OCI-M2 (cell line): Measurements from ENCODE around the gene REEP3.

ENCODE experiments used
- DNase-seq: peaks from one replicate; lab custom pipeline; 2025; ENCODE audit not compliant: unreplicated experiment; lab: John Stamatoyannopoulos, UW

The REEP3 gene

DNA sequence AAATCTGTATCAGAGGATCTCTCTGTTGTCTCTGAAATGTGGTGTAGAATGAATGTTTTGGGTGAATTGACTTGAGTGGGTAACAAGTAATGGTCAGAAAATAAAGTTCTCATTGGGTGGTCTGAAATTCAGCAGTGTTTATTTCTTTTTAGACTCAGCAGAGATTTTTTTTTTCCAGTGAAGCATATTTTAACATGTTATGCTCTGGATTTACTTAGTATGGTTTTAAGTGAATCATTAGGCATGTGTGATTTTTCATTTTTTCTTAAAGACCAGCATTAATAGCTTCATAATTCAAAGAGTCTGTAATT is 63.5 kb downstream of the REEP3 start:
- no peak for DNase-seq

DNA sequence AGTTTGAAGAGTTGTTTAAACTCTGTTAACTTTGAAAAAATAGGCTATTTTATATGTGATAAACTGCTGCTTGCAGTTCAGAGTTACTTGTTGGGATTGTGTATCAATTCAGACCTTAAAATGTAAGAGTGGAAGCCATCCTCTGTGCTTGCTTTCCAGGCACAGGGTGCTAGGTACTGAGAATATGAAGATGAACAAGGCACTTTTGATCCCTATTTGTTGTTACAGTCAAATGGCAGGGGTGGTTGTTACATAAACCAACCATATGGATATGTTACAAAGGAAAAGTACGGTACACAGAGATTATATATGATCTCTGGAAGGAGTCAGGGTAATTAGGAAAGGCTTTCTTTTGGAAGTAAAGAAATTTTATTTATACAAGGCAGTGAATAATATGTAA is 63.8 kb downstream of the REEP3 start:
- no peak for DNase-seq

DNA sequence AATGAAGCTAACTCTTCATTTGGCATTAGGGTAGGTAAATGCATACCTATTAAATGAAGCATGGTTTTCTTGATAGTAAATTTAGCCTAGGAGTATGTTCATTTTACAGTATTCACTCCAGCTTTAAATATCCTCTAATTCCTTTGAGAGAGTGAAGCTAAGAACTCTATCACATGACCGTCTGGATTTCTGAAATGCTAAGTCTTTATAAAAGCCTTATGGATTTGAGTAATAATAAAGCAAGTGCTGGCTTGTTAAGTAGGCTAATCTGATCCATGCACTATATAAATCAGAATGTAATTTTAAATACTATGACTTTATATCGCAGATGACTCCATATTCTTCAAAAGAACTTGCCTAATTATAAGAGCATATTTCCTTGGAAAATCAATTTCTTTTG is 64.8 kb downstream of the REEP3 start:
- DNase-seq, result no peak

DNA sequence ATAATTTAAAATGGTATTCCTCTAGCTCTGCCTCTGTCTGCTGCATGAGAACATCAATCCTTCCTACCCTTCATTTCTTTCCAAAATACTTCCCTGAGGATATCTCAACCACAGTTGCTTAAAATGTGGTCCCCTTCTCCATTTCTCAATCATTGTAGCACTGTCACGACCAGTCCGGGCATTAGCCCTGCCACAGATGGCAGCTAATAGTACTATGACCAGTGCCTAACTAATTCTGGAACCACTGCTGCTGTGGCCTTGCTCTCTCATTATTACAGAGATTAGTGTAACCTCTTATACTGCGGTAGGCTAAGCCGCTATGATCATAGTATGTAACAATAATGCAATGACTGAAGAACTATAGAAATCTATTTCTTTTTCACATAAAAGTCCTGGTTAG is 66.0 kb downstream of the REEP3 start:
- DNase-seq, result no peak

DNA sequence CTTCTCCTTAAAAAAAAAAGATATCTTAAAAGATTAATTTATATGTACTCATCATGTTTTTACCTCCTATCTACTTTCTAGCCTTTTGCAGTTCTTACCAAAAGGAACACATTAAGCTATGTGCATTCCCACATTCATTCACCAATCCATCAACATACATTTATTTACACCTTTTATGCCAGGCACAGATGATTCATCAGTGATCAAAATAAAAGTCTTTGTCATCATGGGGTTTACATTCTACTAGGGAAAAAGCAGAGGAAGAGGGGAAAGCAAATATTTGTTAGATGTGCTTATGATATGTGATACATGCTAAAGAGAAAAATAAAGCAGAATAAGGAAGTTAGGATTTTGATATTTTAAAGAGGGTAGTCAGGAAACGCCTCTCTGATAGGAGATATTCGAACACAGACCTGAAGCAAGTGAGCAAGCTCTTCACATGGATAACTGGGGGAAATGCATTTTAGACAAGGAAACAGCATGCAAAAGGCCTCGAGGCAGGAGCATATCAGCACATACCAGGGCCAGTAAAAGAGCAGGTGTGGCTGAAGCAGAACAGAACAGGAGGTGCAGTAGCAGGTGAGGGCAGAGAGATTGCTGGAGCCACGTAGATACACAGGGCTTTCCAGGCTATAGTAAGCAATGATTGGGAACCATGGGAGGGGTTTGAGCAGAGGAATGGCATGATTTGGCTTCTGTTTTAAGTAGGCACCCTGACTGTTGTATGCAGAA is 67.4 kb downstream of the REEP3 start:
- DNase-seq, result no peak

DNA sequence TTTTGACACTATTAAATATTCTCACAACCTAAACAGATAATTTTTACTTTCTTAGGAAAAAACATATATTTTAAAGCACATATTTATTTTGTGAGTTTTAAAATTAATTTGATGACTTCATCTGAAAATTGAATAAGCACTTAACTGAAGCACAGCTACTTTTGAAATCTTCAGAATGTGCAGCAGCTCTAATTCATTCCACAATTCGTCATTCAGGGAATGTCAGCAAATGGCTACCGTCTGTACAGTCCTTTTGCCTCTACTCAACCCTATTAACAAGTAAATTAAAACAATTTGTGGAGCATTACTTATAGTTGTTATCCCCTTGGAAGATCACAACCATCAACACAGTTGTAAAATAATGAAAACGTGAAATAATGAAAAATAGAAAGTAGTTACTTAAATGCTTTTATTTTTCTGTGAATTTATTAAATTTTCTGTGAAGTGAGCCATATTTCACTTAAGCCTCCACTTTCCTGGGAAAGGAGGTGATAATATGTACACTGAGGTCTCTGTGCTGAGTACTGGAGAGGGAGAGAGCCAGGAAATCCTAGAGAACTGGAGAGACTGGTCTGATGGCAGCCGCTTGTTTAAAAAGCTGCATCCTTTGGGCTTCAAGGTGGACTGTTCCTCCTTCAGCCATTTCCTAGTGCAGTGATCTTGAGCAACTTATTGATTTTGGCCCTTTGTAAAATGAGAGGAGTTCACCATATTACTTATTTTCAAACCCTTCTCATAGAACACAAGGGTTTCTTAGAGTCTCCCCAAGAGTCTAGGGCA is 70.6 kb downstream of the REEP3 start:
- DNase-seq, result no peak

DNA sequence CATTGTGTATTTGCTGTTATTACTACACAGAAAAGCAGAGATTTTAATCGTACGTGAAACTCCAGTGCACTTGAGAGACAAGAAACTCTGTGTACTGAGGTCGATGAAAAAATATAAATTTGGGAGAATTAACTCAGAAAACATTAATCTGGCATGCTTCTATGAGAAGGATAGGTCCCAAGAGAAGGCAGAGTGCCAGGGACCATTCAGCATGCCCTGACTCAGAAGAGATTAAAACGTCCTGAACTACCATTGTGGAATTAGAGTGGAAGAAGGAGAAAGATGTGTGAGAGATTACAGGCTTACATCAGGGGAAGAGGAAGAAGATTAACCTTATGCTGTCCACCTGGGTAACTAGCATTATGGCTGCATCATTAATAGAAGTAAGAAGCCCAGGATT is 72.4 kb downstream of the REEP3 start:
- DNase-seq, result no peak

DNA sequence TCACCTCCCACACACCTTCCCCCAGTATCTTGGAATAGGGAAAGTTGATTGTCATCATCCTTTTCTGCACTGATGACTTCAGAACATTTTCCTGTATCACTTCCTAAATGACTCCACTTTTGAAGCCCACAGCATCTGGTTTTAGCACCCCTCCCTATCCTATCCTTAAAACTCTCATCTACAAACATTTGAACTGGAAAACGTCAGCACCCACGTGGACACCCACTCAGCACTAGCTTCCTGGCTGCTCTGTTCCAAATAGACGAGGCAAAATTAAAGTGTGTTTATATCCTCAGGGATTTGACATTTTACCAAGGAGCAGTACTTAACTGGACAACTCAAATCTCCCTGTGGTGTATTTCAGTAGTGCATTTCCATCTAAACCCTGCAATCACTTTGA is 73.9 kb downstream of the REEP3 start:
- no peak for DNase-seq

DNA sequence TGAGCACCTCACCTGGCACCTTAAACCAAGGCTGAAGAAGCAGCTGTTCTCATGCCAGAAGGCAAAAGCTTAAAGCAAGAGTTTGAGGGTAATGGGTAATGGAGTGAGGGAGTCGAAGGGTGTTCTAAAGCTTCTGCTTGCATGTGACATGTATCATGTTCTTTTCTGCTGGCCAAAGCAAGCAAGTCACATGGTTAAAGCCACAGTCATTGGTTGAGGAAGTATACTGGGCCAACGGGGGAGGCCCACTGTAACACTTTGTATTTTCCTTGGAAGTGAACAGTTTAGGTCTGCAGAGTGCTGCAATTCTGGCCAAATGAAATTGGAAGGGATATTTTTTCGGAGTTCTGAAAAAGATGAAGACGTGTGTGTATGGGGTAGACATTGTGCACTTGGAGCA is 75.7 kb downstream of the REEP3 start:
- no peak for DNase-seq

DNA sequence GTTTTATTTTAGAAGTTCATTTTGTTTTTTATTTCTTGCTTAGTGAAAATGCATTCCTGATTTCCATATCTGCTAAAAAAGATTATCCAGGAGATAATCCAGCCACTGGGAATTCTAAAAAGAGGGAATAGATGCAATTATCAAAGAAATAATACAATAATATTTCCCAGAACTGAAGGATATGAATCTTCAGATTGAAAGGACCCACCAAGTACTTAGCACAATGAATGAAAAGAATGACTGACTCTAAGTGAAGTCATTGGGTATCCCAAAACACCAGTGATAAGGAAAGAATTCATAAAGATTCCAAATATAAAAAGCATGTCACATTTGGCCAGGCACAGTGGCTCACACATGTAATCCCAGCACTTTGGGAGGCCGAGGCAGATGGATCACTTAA is 79.3 kb downstream of the REEP3 start:
- DNase-seq, result no peak

DNA sequence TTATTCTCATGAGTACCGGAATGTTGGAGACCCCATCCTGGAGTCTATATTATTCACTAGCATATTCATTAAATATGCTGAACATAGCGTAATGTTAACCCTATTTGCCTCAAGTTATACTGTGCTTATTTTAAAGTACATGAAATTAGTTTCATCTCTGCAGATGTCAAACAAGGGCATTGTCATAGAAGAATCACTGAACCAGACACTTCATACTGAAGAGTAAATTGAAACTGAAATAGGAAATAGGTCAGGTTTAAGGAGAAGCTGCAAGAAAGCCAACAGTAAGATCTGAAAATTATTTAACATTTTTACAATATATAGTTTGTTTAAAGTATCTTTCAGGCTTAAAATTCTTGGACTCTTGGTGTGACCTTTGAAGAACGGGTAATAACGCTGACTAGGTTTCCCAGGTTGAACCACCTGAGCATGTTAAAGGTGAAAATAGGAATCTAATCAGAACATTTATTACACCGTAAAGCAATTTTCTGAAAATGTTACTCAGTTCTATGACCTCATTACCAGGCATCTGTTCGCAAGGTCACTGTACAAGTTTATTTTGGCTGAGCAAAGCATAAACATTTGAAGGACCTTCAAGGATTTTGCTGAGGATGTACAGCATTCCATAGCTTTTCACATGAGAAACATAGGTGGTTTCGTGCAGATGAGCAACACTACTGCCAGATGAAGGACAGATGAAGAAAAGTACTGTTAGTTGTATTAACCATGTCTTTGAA is 82.7 kb downstream of the REEP3 start:
- no peak for DNase-seq

DNA sequence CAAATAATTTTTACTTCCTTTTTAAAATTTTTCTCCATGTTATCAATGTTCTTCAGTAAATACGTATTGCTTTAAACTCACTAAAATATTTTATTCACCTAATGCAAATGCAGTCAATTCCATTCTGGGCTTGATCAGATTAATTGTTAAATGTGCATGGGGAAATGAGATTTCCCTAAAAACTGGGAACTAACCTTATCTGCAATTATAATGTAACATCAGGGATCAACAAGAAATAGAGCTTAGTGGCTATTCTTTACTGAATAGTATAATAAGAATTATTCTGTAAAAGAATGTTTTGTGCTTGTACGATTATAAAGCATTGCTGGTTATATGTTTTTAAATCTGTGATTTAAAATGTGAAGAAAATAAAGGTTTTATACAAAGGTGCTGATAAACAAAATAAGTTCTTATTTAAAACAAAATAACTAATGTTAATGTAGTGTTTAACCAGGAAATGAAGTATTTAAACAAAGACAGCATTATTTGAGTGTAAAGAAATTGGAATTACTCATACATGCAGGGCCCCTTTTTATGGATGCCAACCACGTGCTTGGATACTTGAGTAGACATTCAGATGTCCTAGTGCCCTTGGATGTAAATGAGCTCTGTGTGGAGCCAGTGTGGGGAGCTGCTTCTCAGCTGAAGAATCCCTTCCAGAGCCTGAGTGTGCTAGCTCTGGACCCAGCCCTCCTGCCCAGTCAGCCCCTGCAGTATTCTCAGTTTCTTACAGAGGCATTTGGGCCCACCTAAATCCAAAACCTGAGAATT is 84.2 kb downstream of the REEP3 start:
- no peak for DNase-seq

DNA sequence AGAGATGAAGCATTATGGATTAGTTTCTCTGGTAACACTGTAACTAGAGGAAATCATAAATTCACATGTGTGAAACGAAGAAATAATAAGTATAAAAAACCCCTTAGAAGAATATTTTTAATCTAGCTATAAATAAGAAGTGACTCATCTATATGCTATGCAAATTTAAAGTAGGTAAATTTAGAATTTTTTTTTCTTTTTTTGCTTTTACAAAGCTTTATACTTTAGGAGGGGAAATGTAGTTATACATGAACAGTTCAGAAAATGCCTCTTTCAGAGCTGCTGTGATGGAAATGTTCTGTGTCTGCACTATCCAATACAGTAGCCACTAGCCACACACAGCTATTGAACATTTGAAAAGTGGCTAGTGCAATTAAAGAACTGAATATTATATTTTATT is 87.3 kb downstream of the REEP3 start:
- no peak for DNase-seq

DNA sequence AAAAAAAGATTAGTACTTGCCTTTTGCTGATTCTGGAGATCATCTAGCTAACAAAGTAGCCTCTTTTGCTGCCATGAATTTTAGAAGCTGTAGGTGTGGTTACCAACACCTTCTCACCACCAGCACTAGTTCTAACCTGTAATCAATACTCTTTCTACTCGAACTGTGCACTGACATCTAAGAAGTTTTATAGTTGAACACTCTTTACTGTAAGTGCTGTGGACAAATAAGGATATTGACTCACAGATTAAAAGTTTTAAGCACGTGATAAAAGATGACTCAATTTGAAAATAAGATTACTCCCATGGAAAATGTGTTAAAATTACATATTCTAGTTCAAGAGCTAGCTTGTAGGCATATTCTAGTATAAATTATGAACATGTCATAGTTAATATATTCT is 89.9 kb downstream of the REEP3 start:
- no peak for DNase-seq

DNA sequence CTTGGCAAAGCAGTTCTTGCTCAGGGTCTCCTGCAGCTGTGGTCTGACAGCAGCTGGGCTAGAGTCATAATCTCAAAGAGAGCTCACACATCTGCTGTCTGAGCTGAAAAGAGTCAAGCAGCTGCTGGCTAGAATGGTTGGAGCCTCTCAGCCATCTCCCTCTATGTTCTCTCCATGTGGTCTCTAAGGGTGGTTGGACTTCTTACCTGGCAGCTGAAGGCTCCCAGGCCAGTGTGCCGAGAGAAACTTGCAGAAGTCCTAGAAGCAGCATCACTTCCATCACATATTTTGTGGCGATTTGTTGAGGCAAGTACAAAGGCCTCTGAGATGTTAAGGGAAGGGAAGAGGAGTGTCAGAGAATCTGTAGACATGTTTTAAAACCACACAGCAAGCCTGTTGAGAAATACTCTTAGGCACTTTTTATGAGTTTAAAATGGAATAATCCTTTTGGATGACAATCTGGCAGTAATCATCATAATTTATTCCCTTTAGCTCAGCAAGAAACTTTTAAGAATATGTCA is 93.2 kb downstream of the REEP3 start:
- DNase-seq, result no peak

DNA sequence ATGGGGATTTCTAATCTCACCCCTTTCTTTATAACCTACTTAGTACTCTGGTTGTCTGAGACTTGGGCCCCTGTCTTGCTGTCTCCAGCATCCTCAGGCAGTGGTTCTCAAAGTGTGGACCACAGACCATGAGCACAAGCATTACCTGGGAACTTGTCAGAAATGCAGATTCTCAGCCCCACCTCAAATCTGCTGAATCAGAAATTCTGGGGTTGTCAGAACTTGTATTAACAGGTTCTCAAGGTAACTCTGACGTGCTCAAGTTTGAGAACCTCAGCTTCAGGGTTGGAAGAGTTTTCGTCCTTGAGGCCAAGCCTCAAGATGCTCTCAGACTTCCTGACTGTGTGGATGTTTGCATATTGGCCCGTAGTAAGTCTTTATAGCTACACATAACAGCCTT is 97.4 kb downstream of the REEP3 start:
- DNase-seq, result no peak

DNA sequence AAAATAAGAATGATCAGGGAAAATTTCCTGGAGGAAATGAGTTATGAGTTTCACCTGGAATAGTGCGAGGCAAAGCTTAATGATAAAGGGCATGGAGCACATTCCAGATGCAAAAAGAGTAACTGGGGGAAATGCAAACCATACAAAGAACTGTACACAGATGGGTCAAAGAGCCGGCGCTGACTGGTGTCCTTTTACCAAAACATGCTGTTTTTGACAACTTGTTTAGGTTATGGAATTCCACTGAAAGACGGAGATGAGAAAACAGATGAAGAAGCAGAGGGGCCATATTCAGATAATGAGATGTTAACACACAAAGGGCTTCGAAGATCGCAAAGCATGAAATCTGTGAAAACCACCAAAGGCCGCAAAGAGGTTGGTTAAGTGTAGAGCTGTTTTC is 98.2 kb downstream of the REEP3 start:
- DNase-seq, result no peak

DNA sequence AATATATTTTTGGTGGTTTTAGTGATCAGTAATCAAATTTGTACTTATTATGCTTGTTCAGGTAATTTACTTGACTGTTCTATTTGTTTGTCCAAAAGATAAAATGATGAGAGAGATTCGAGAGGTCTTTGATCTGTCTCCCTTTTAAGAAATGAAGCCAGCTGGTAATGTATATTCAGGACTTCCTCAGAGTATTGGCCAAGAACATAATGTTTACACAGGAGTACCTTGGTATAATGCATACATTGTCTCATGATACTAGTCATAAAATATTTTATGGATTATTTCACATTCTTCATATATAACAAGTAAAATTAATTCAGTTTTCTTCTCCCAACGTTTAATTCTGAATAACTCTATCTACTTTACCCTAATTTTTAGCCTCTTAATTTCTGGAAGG is 100.9 kb downstream of the REEP3 start:
- DNase-seq, result no peak

DNA sequence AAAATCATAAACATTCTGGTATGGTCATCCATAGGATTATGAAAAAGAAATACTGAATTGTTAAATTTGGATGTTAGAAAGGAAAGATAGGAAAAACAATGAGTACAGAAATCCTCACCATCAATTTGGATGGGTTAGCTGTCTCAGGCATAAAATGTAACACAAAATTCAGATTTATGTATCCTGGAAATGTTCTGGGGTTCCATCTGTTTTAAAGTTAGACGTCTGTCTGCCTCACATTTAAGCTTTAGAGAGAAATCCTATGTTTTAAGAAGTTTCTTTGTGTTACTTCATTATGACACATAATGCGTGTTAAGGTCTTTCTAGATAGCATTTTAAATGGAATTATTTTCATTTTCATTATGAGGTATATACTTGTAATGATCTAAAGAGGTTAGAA is 103.5 kb downstream of the REEP3 start:
- DNase-seq, result no peak

DNA sequence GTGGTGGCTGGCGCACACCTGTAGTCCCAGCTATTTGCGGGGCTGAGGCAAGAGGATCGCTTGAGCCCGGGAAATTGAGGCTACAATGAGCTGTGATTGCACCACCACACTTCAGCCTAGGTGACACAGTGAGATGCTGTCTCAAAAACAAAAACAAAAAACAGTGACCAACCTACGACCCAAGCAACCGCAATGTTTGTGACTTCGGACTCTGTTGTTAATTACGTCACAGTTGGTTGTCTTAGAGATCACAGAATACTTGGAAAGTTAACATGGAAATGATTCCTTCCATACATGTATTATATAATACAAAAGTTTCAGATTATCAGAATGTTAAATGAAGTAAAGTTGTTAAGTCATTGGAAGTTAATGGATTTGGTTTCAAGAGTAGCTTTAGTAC is 106.2 kb downstream of the REEP3 start:
- no peak for DNase-seq

DNA sequence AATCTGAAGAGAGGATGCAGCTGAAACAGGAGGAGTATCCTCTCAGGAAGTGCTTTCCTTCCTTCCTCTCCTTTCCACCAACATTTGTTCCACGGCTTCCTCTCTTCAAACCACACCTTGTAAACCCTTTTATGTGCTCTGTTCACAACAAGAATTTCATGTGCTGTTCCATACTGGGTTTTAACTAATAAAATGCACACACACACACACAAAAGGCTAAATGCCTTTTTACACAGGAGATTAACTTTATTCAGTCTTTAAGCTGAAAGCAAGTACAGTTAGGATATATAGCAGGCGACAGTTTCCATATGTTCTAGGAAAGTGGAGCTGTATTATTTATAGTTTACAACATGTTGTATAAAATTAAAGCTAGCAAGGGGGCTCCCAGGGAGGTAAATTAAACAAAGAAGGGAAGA is 106.7 kb downstream of the REEP3 start:
- DNase-seq, result no peak
